Measurements from ENCODE around the gene NAA60.

GRCh38 chr16:3400446-3400778 is 43.1 kb upstream of the NAA60 start:
- TF ChIP-seq CTCF (IDR thresholded peaks at IDR 0.05; ENCODE audit: low read length) (no peak), EZH2 (IDR thresholded peaks at IDR 0.05; ENCODE audit: borderline replicate concordance, low read length) (no peak)

All from OCI-LY1 (cell line).